Astrocyte (in vitro differentiated cells and primary cell): ENCODE results near the gene HNMT. TPM values are rescaled to one million over a fixed set of nuclear protein-coding genes. Genes with fewer than 3 reads are reported as not detected.

Experiments
- DNase-seq: peaks from one replicate; pipeline ENCODE4 v3.0.0-alpha.2; 2010; ENCODE audit warnings: low read depth
- FAIRE-seq: peaks from 2 replicates; lab custom pipeline; 2011; peaks lifted over from hg19 to GRCh38; lab: Jason Lieb, UNC
- H2AFZ ChIP-seq: 2 replicates; pipeline ENCODE4 v1.6.0; 2012; ENCODE audit warnings: low read depth, low read length, inconsistent platforms
- H3K27ac ChIP-seq: 2 replicates; pipeline ENCODE4 v1.5.1; 2011; ENCODE audit warnings: low read depth, low read length, inconsistent platforms
- H3K27me3 ChIP-seq: 2 replicates; pipeline ENCODE4 v1.6.0; 2011; ENCODE audit warnings: low read length, inconsistent platforms; ENCODE audit not compliant: insufficient read depth
- H3K36me3 ChIP-seq: 2 replicates; pipeline ENCODE4 v1.5.1; 2011; ENCODE audit warnings: low read length, inconsistent platforms; ENCODE audit not compliant: insufficient read depth
- H3K4me1 ChIP-seq: 2 replicates; pipeline ENCODE4 v1.5.1; 2011; ENCODE audit warnings: low read length, inconsistent platforms; ENCODE audit not compliant: insufficient read depth
- H3K4me2 ChIP-seq: 2 replicates; pipeline ENCODE4 v1.6.0; 2012; ENCODE audit warnings: low read length, inconsistent platforms
- H3K4me3 ChIP-seq: 2 replicates; pipeline ENCODE4 v1.5.1; 2011; ENCODE audit warnings: low read depth, mild to moderate bottlenecking, low read length, inconsistent platforms; ENCODE audit not compliant: insufficient read depth
- H3K79me2 ChIP-seq: 2 replicates; pipeline ENCODE4 v1.6.0; 2012; ENCODE audit warnings: mild to moderate bottlenecking, low read length, inconsistent platforms; ENCODE audit not compliant: insufficient read depth
- H3K9ac ChIP-seq: 2 replicates; pipeline ENCODE4 v1.6.0; 2012; ENCODE audit warnings: mild to moderate bottlenecking, low read length, inconsistent platforms
- H3K9me3 ChIP-seq: 2 replicates; pipeline ENCODE4 v1.5.1; 2012; ENCODE audit warnings: low read depth, mild to moderate bottlenecking, low read length, inconsistent platforms; ENCODE audit not compliant: insufficient read depth
- H4K20me1 ChIP-seq: 2 replicates; pipeline ENCODE4 v1.6.0; 2012; ENCODE audit warnings: low read length, inconsistent platforms; ENCODE audit not compliant: insufficient read depth
- H3K27ac Mint-ChIP-seq: one replicate; pipeline ENCODE4 v1.8.0; 2021; ENCODE audit warnings: mild to moderate bottlenecking, mixed read lengths; ENCODE audit not compliant: unreplicated experiment
- H3K27me3 Mint-ChIP-seq: one replicate; pipeline ENCODE4 v1.8.0; 2021; ENCODE audit warnings: low read depth, mixed read lengths; ENCODE audit not compliant: unreplicated experiment
- H3K36me3 Mint-ChIP-seq: one replicate; pipeline ENCODE4 v1.8.0; 2021; ENCODE audit warnings: low read depth, mixed read lengths; ENCODE audit not compliant: unreplicated experiment
- H3K4me1 Mint-ChIP-seq: one replicate; pipeline ENCODE4 v1.8.0; 2021; ENCODE audit warnings: low read depth, mixed read lengths; ENCODE audit not compliant: unreplicated experiment
- H3K4me3 Mint-ChIP-seq: one replicate; pipeline ENCODE4 v1.8.0; 2021; ENCODE audit warnings: mild to moderate bottlenecking, moderate library complexity, mixed read lengths; ENCODE audit not compliant: unreplicated experiment
- H3K9me3 Mint-ChIP-seq: one replicate; pipeline ENCODE4 v1.8.0; 2021; ENCODE audit warnings: mild to moderate bottlenecking, mixed read lengths; ENCODE audit not compliant: unreplicated experiment
- EZH2 ChIP-seq: IDR thresholded peaks from 2 replicates; pipeline ENCODE4 v1.6.1; 2012; ENCODE audit warnings: mild to moderate bottlenecking, low read length, inconsistent platforms; ENCODE audit not compliant: insufficient read depth
- total RNA-seq: library from RNA; stranded (reverse); gene quantifications from 2 replicates; pipeline ENCODE4 v1.2.1, GENCODE V29; 2021
- TF ChIP-seq, protein P1 (sequence below): IDR thresholded peaks from 2 replicates; pipeline ENCODE4 v1.5.1; 2011; ENCODE audit warnings: low read depth, mild to moderate bottlenecking, inconsistent platforms, low read length, moderate library complexity; ENCODE audit not compliant: insufficient read depth

HNMT gene
- total RNA-seq, 1 donor from 2014 or later, result 15.3 TPM

DNA sequence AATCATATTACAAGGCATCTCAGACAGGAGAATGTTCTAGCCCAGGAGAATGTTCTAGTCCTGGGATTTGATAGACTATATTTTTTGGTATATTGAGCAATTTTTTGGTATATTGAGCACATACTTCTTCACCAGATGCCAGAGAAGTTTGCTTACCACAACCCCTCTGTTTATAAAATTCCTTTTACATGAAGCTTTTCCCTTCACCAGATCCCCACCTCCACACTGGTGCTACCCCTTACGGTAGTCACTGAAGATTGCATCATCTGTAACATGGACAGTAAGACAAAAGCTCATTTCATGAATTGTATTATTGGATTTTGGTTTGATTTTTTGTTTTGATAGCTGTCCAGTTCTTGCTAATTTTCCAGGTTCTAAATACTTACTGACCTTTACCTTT lies 7.2 kb upstream of the HNMT start:
- DNase-seq, result peak; percentile 95
- Histone ChIP-seq H3K9ac (no peak overlapping the region), H3K36me3 (no peaks in the 10 kb centered on the region), H3K4me2 (peak overlapping the region; percentile 54), H3K9me3 (no peaks in the 10 kb centered on the region), H3K4me3 (no peak overlapping the region), H4K20me1 (no peaks in the 10 kb centered on the region), H3K27me3 (no peaks in the 10 kb centered on the region), H3K4me1 (peaks cover 11% of the 10 kb centered on the region), H3K27ac (peak overlapping the region; percentile 30), H2AFZ (no peak overlapping the region), H3K79me2 (no peaks in the 10 kb centered on the region)
- H3K4me1 Mint-ChIP-seq, result peaks cover 40% of the 10 kb centered on the region
- H3K27ac Mint-ChIP-seq, result peak overlapping the region; percentile 98
- no peak overlapping the region for H3K4me3 Mint-ChIP-seq
- TF ChIP-seq, protein P1, sequence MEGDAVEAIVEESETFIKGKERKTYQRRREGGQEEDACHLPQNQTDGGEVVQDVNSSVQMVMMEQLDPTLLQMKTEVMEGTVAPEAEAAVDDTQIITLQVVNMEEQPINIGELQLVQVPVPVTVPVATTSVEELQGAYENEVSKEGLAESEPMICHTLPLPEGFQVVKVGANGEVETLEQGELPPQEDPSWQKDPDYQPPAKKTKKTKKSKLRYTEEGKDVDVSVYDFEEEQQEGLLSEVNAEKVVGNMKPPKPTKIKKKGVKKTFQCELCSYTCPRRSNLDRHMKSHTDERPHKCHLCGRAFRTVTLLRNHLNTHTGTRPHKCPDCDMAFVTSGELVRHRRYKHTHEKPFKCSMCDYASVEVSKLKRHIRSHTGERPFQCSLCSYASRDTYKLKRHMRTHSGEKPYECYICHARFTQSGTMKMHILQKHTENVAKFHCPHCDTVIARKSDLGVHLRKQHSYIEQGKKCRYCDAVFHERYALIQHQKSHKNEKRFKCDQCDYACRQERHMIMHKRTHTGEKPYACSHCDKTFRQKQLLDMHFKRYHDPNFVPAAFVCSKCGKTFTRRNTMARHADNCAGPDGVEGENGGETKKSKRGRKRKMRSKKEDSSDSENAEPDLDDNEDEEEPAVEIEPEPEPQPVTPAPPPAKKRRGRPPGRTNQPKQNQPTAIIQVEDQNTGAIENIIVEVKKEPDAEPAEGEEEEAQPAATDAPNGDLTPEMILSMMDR, result no peak
- no peak for TF ChIP-seq EZH2
- H3K36me3 Mint-ChIP-seq, result peaks cover 2% of the 10 kb centered on the region
- H3K27me3 Mint-ChIP-seq, result no peaks in the 10 kb centered on the region
- H3K9me3 Mint-ChIP-seq, result peaks cover 4% of the 10 kb centered on the region
- FAIRE-seq, result no peak

DNA sequence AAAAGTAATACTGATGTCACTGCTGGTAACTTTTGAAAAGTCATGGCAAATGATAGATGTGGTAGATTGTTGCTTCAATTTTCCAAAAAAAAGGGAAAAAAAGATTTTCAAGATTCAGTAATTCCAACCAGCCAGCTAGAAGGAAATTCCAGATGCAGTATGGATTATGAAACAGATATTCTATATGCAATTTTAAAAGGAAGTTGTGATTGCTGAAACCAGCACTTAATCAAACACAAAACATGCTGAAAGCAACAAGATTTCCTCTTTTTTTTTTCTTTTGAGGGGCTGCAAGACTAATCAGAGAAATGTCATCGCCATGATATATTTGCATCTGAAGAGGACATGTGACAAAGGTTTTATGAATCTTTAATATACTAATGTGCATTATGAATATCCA lies 5.1 kb upstream of the HNMT start:
- peaks cover 5% of the 10 kb centered on the region for H3K36me3 Mint-ChIP-seq
- no peaks in the 10 kb centered on the region for H3K27me3 Mint-ChIP-seq
- peaks cover 3% of the 10 kb centered on the region for H3K9me3 Mint-ChIP-seq

DNA sequence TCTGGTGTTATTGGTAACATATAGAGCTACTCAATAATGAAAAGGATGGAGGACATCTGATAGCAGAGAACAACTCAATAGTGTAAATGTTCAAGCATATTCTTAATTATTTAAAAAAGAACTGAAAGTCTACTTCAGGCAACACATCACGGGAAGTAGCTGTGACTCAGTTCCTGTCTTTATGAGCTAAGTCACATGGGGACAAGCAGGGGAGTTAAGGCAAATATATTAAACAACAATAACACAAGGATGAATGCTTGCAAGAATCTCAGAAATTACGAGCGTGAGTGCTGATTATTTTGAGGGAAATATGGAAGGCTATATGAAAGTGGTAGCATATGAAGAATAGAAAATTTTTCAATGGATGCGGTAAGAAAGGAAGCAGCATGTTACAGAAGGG lies 4.0 kb upstream of the HNMT start:
- Mint-ChIP-seq H3K36me3 (peaks cover 3% of the 10 kb centered on the region), H3K4me1 (peaks cover 37% of the 10 kb centered on the region), H3K27ac (no peak overlapping the region), H3K27me3 (no peaks in the 10 kb centered on the region), H3K4me3 (no peak overlapping the region), H3K9me3 (peaks cover 3% of the 10 kb centered on the region)
- Histone ChIP-seq H2AFZ (no peak overlapping the region), H3K4me2 (no peak overlapping the region), H3K36me3 (no peaks in the 10 kb centered on the region), H3K4me3 (no peak overlapping the region), H3K9ac (no peak overlapping the region), H3K9me3 (no peaks in the 10 kb centered on the region), H3K4me1 (peaks cover 25% of the 10 kb centered on the region), H3K27ac (no peak overlapping the region), H3K79me2 (no peaks in the 10 kb centered on the region), H4K20me1 (no peaks in the 10 kb centered on the region), H3K27me3 (no peaks in the 10 kb centered on the region)
- TF ChIP-seq EZH2, result no peak
- TF ChIP-seq, protein P1, result no peak
- no peak for FAIRE-seq
- no peak for DNase-seq

More for the DNA sequence above, 5.1 kb upstream of the HNMT start:
- Histone ChIP-seq H3K9me3 (no peaks in the 10 kb centered on the region), H3K4me1 (peaks cover 16% of the 10 kb centered on the region), H2AFZ (no peak overlapping the region), H3K27me3 (no peaks in the 10 kb centered on the region), H3K79me2 (no peaks in the 10 kb centered on the region), H3K4me2 (no peak overlapping the region), H4K20me1 (no peaks in the 10 kb centered on the region), H3K4me3 (no peak overlapping the region), H3K27ac (no peak overlapping the region), H3K9ac (no peak overlapping the region), H3K36me3 (no peaks in the 10 kb centered on the region)
- peaks cover 30% of the 10 kb centered on the region for H3K4me1 Mint-ChIP-seq
- H3K27ac Mint-ChIP-seq, result no peak overlapping the region
- DNase-seq (no peak), FAIRE-seq (no peak)
- no peak overlapping the region for H3K4me3 Mint-ChIP-seq
- TF ChIP-seq, protein P1, result no peak
- TF ChIP-seq EZH2, result no peak
